K562 (cell line): ENCODE results near the gene PLCE1. TPM values are rescaled to one million over a fixed set of nuclear protein-coding genes. Genes with fewer than 3 reads are reported as not detected.

Experiments used
- ATAC-seq: fragments of 200-7000 bp; cut with Tn5 transposase; 3 replicates; pipeline ENCODE4 v1.9.1; 2020; ENCODE audit warnings: moderate library complexity
- BruUV-seq: library from RNA; stranded (reverse); fragments of 400-500 nt; replicated peaks from 2 replicates; lab custom pipeline; 2021; lab: Mats Ljungman, UMichigan
- CTCF ChIA-PET: fragments of 300-600 bp; formaldehyde crosslinking; extraction: SDS; loops from one replicate; lab custom pipeline; 2021; ENCODE audit warnings: low intra/inter-chr PET ratio; lab: Yijun Ruan, JAX
- POLR2A ChIA-PET: fragments of 300-600, 350-650 bp; sonication (Branson Sonifier 250); formaldehyde crosslinking; extraction: SDS; loops from one replicate; lab custom pipeline; 2021; ENCODE audit warnings: antibody characterized with exemption, inconsistent platforms; lab: Yijun Ruan, JAX
- DNase-seq, 4 experiments: peaks; one replicate each; pipeline versions ENCODE4 v3.0.0 to v3.0.0-alpha.2; 2011 to 2018; ENCODE audit warnings: low spot score in 3 of 4, mixed read lengths in 3 of 4; ENCODE audit errors: extremely low read depth in 1 of 4
- FAIRE-seq: peaks from 2 replicates; lab custom pipeline; 2011; peaks lifted over from hg19 to GRCh38; lab: Jason Lieb, UNC
- H2AFZ ChIP-seq: 2 replicates; pipeline ENCODE4 v1.6.0; 2011; ENCODE audit warnings: low read depth, low read length, control low read depth, inconsistent platforms
- H3K27ac ChIP-seq: fragments of 200-600 bp; 3 replicates; pipeline ENCODE4 v1.8.0; 2011; ENCODE audit warnings: low read depth, mild to moderate bottlenecking, control low read depth, inconsistent platforms, low read length, moderate library complexity, mixed read lengths; ENCODE audit errors: extremely low read depth
- H3K27me3 ChIP-seq, 2 experiments: fragments of 300-600 bp in 1 of 2; 2 replicates in 1 of 2; 3 replicates in 1 of 2; pipeline versions ENCODE4 v1.6.0 to v1.8.0; 2011; ENCODE audit warnings: inconsistent platforms in 2 of 2, low read length in 2 of 2, mild to moderate bottlenecking in 1 of 2, mixed read lengths in 1 of 2, moderate library complexity in 1 of 2; ENCODE audit not compliant: control insufficient read depth in 2 of 2, insufficient read depth in 2 of 2
- H3K36me3 ChIP-seq: fragments of 300-600 bp; 3 replicates; pipeline ENCODE4 v1.8.0; 2011; ENCODE audit warnings: mild to moderate bottlenecking, low read length, inconsistent platforms; ENCODE audit not compliant: control insufficient read depth, insufficient read depth
- H3K4me1 ChIP-seq, 2 experiments: fragments of 200-600 bp in 1 of 2; replicated peaks in 1 of 2; 2 replicates in 1 of 2; 3 replicates in 1 of 2; pipeline versions ENCODE4 v1.5.1 to v1.8.0; 2011; ENCODE audit warnings: inconsistent platforms in 2 of 2, low read length in 2 of 2, mild to moderate bottlenecking in 1 of 2, mixed read lengths in 1 of 2, moderate library complexity in 1 of 2; ENCODE audit not compliant: control insufficient read depth in 2 of 2, insufficient read depth in 2 of 2
- H3K4me2 ChIP-seq: 2 replicates; pipeline ENCODE4 v1.6.1; 2011; ENCODE audit warnings: low read length, control low read depth, inconsistent platforms, mixed read lengths; ENCODE audit not compliant: insufficient read depth
- H3K4me3 ChIP-seq: fragments of 200-600 bp; sonication (generic), shearing (Covaris generic); 2 replicates; pipeline ENCODE4 v1.5.1; 2016; ENCODE audit warnings: control low read depth, inconsistent platforms
- H3K79me2 ChIP-seq: fragments of 200-600 bp; 3 replicates; pipeline ENCODE4 v1.8.0; 2011; ENCODE audit warnings: low read length, inconsistent platforms; ENCODE audit not compliant: control insufficient read depth, insufficient read depth
- H3K9ac ChIP-seq, 2 experiments: 2 replicates each; pipeline versions ENCODE4 v1.6.0 to v1.6.1; 2011; ENCODE audit warnings: low read depth in 2 of 2, low read length in 2 of 2, control low read depth in 1 of 2, inconsistent platforms in 1 of 2, mild to moderate bottlenecking in 1 of 2, mixed read lengths in 1 of 2; ENCODE audit not compliant: insufficient read depth in 1 of 2
- H3K9me1 ChIP-seq: one replicate; pipeline ENCODE4 v1.6.0; 2011; ENCODE audit warnings: inconsistent platforms, mild to moderate bottlenecking, low read length, moderate library complexity; ENCODE audit not compliant: control insufficient read depth, insufficient read depth
- H3K9me3 ChIP-seq: replicated peaks from 2 replicates; pipeline ENCODE4 v1.5.1; 2011; ENCODE audit warnings: low read depth, low read length, inconsistent platforms; ENCODE audit not compliant: control insufficient read depth, insufficient read depth
- H4K20me1 ChIP-seq: replicated peaks from 2 replicates; pipeline ENCODE4 v1.6.1; 2011; ENCODE audit warnings: low read length, inconsistent platforms, mixed read lengths; ENCODE audit not compliant: control insufficient read depth, insufficient read depth
- DDX20 ChIP-seq: fragments of 450-650 bp; IDR thresholded peaks from 2 replicates; pipeline ENCODE4 v1.6.1; 2016; ENCODE audit warnings: missing genetic modification characterization, low read depth, mild to moderate bottlenecking, missing compliant biosample characterization, moderate library complexity
- ETS2 ChIP-seq: IDR thresholded peaks from 2 replicates; pipeline ENCODE4 v1.6.1; 2016; ENCODE audit warnings: borderline replicate concordance, missing genetic modification characterization, mild to moderate bottlenecking, moderate library complexity, missing compliant biosample characterization; ENCODE audit not compliant: poor library complexity, severe bottlenecking
- MECOM ChIP-seq: fragments of 250-450 bp; sonication (Bioruptor Pico); IDR thresholded peaks from 2 replicates; pipeline ENCODE4 v1.8.0; 2022; ENCODE audit warnings: inconsistent platforms
- RBM34 ChIP-seq: fragments of 200-400 bp; formaldehyde crosslinking; IDR thresholded peaks from 2 replicates; pipeline ENCODE4 v1.6.1; 2018; ENCODE audit warnings: low read length, borderline replicate concordance; ENCODE audit not compliant: insufficient read depth
- TAF9B ChIP-seq: fragments of 450-650 bp; IDR thresholded peaks from 2 replicates; pipeline ENCODE4 v1.6.1; 2018; ENCODE audit warnings: mild to moderate bottlenecking; ENCODE audit not compliant: partially characterized antibody
- TEAD2 ChIP-seq: fragments of 450-650 bp; IDR thresholded peaks from 2 replicates; pipeline ENCODE4 v1.6.1; 2016; ENCODE audit warnings: missing genetic modification characterization, control low read depth, missing compliant biosample characterization
- WGBS: fragments of 100-300 bp; shearing (Covaris generic); methylation state at CpG from one replicate; pipeline ENCODE4 v1.1.6; 2016; ENCODE audit warnings: low coverage, mixed read lengths; ENCODE audit not compliant: insufficient coverage; ENCODE audit errors: missing lambda C conversion rate; 5-methylcytosine and 5-hydroxymethylcytosine counted together
- in situ Hi-C: fragments of 300-500 bp; cut with MboI; formaldehyde crosslinking; loops from 4 replicates; pipeline ENCODE4 v1.15.0; 2018; ENCODE audit warnings: inconsistent platforms, mixed read lengths
- intact Hi-C: fragments of 100-400 bp; cut with micrococcal nuclease; formaldehyde crosslinking; loops from 2 replicates; pipeline ENCODE4 v1.14.2; 2022
- polyA plus RNA-seq, 8 experiments: library from polyadenylated mRNA; depleted of rRNA in 4 of 8; stranded (reverse) in 5 of 8; unstranded in 3 of 8; fragments of >200 nt; fragmentation: Nextera tagmentation in 2 of 8; fragmentation: Illumina TruSeq in 1 of 8; extraction: Ambion mirVana in 2 of 8; extraction: Trizol in 1 of 8; gene quantifications; 2 replicates each; pipeline versions ENCODE4 v1.2.1 to v1.2.3, GENCODE V29; 2011 to 2014; ENCODE audit warnings: inconsistent platforms in 1 of 8, missing spikeins in 1 of 8
- total RNA-seq, 7 experiments: library from RNA; depleted of rRNA in 6 of 7; stranded (reverse); fragments of >200 nt in 6 of 7; fragmentation: Illumina TruSeq in 2 of 7; extraction: Trizol in 2 of 7; gene quantifications; 2 replicates each; pipeline versions ENCODE4 v1.2.1 to v1.2.3, GENCODE V29; 2011 to 2021; ENCODE audit warnings: low replicate concordance in 1 of 7
- TF ChIP-seq, protein P1 (sequence below): sonication (generic); formaldehyde crosslinking; IDR thresholded peaks from 2 replicates; pipeline ENCODE4 v1.8.0; 2023; ENCODE audit warnings: mild to moderate bottlenecking, missing genetic modification reagents
- TF ChIP-seq, protein P2 (sequence below): fragments of 250-450 bp; sonication (Bioruptor Pico); IDR thresholded peaks from 2 replicates; pipeline ENCODE4 v1.8.0; 2021; ENCODE audit warnings: moderate library complexity, mild to moderate bottlenecking, inconsistent platforms

The PLCE1 gene
- total and polyA plus RNA-seq, 9 of the 15 experiments (the other 6 are each of a cell fraction or from before 2014, with no cell fraction given), result under 0.01 to 0.52 (median 0.13) TPM; not detected in 5

DNA sequence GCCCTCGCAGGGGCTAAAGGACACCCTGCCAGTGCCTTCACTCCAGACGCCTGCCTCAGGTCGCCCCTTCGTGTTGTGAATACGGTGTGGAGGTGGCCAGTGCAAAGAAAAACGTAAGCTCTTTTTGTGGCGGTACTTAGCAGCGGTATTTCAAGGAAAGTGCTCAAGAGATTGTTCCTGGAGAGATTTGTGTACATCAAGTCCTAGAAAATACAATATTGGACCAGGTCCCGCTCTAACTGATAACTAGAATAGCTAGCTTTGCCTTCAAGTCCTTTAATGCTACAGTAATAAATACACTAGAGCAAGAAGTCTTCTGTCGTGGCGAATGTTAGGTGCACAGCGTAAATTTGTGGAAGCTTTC is 689 bp downstream of the PLCE1 start:
- Histone ChIP-seq H3K36me3 (no peaks in the 10 kb centered on the region), H3K9me3 (no peaks in the 10 kb centered on the region), H3K4me3 (no peak overlapping the region), H3K9me1 (no peaks in the 10 kb centered on the region), H3K4me1 (peaks cover 0 to 11% of the 10 kb centered on the region in 2 experiments; a peak in 2 of 5 replicates), H4K20me1 (no peaks in the 10 kb centered on the region), H3K4me2 (no peak overlapping the region), H2AFZ (no peak overlapping the region), H3K9ac (no peak overlapping the region), H3K27ac (no peak overlapping the region), H3K27me3 (peaks cover 0 to 24% of the 10 kb centered on the region in 2 experiments; a peak in 3 of 5 replicates), H3K79me2 (no peaks in the 10 kb centered on the region)
- intact Hi-C loops, result no loop called here
- ChIA-PET CTCF (no interaction called here), POLR2A (no interaction called here)
- ATAC-seq, result no peak
- DNase-seq, result no peak
- no TSS peak for BruUV-seq
- FAIRE-seq, result no peak
- 10% methylated on average over 12 of the region's 12 CpGs for WGBS
- in situ Hi-C loops, result no loop called here
- TF ChIP-seq RBM34 (no peak), DDX20 (tag) (no peak), TAF9B (no peak), ETS2 (tag) (no peak), MECOM (no peak), TEAD2 (tag) (no peak)
- TF ChIP-seq, protein P1, sequence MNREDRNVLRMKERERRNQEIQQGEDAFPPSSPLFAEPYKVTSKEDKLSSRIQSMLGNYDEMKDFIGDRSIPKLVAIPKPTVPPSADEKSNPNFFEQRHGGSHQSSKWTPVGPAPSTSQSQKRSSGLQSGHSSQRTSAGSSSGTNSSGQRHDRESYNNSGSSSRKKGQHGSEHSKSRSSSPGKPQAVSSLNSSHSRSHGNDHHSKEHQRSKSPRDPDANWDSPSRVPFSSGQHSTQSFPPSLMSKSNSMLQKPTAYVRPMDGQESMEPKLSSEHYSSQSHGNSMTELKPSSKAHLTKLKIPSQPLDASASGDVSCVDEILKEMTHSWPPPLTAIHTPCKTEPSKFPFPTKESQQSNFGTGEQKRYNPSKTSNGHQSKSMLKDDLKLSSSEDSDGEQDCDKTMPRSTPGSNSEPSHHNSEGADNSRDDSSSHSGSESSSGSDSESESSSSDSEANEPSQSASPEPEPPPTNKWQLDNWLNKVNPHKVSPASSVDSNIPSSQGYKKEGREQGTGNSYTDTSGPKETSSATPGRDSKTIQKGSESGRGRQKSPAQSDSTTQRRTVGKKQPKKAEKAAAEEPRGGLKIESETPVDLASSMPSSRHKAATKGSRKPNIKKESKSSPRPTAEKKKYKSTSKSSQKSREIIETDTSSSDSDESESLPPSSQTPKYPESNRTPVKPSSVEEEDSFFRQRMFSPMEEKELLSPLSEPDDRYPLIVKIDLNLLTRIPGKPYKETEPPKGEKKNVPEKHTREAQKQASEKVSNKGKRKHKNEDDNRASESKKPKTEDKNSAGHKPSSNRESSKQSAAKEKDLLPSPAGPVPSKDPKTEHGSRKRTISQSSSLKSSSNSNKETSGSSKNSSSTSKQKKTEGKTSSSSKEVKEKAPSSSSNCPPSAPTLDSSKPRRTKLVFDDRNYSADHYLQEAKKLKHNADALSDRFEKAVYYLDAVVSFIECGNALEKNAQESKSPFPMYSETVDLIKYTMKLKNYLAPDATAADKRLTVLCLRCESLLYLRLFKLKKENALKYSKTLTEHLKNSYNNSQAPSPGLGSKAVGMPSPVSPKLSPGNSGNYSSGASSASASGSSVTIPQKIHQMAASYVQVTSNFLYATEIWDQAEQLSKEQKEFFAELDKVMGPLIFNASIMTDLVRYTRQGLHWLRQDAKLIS, result no peak
- TF ChIP-seq, protein P2, sequence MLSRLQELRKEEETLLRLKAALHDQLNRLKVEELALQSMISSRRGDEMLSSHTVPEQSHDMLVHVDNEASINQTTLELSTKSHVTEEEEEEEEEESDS (CRISPR knock-in tag), result no peak
